Vagina (tissue), 2 donors: Measurements from ENCODE around the gene C11orf42. TPM values are rescaled to one million over a fixed set of nuclear protein-coding genes. Genes with fewer than 3 reads are reported as not detected.

Experiments
- DNase-seq, 2 donors: peaks; one replicate each; pipeline ENCODE4 v3.0.0-alpha.2; 2017; ENCODE audit errors: extremely low spot score in 2 of 2
- H3K27ac ChIP-seq: fragments of 200-600 bp; sonication (generic); one replicate; pipeline ENCODE4 v1.5.1; 2019
- H3K27me3 ChIP-seq: fragments of 200-600 bp; sonication (generic); one replicate; pipeline ENCODE4 v1.5.1; 2019
- H3K36me3 ChIP-seq, 2 donors: fragments of 200-600 bp; sonication (generic); one replicate each; pipeline ENCODE4 v1.5.1; 2017 to 2019
- H3K4me1 ChIP-seq: fragments of 200-600 bp; sonication (generic); one replicate; pipeline ENCODE4 v1.5.1; 2019
- H3K4me3 ChIP-seq, 2 donors: fragments of 200-600 bp; sonication (generic); 1 replicate in 1 of 2; 2 replicates in 1 of 2; pipeline ENCODE4 v1.5.1; 2016 to 2019
- H3K9me3 ChIP-seq: fragments of 200-600 bp; sonication (generic); one replicate; pipeline ENCODE4 v1.5.1; 2019
- POLR2A ChIP-seq, 2 donors: fragments of 450-650 bp; IDR thresholded peaks; one replicate each; pipeline ENCODE4 v1.6.1; 2017; ENCODE audit warnings: antibody characterized with exemption in 2 of 2, mild to moderate bottlenecking in 2 of 2, moderate library complexity in 2 of 2
- POLR2AphosphoS5 ChIP-seq, 2 donors: sonication (generic); formaldehyde crosslinking; IDR thresholded peaks; one replicate each; pipeline ENCODE4 v1.9.0; 2017; ENCODE audit warnings: antibody characterized with exemption in 2 of 2, mild to moderate bottlenecking in 2 of 2, low read depth in 1 of 2; ENCODE audit not compliant: insufficient read depth in 1 of 2
- intact Hi-C: fragments of 100-400 bp; cut with DNase I; formaldehyde crosslinking; loops from one replicate; pipeline ENCODE4 v1.15.1; 2023
- total RNA-seq: library from RNA; depleted of rRNA; stranded (reverse); fragments of >200 nt; gene quantifications from one replicate; pipeline ENCODE4 v1.2.3, GENCODE V29; 2016
- TF ChIP-seq, protein P1 (sequence below), 3 experiments: fragments of 450-650 bp in 2 of 3; fragments of 200-600 bp in 1 of 3; sonication (generic) in 1 of 3; IDR thresholded peaks; one replicate each; pipeline ENCODE4 v1.5.1; 2017 to 2019; ENCODE audit warnings: antibody characterized with exemption in 3 of 3, mild to moderate bottlenecking in 2 of 3, moderate library complexity in 2 of 3

C11orf42 gene
- total RNA-seq, 1 donor from 2014 or later = not detected

- Histone ChIP-seq H3K9me3 (no peaks in the 10 kb centered on the region), H3K36me3 (no peaks in the 10 kb centered on the region), H3K27ac (no peak overlapping the region), H3K4me3 (no peak overlapping the region), H3K27me3 (no peaks in the 10 kb centered on the region), H3K4me1 (no peaks in the 10 kb centered on the region)
- no peak for DNase-seq
- intact Hi-C loops = no loop called here
- no peak for TF ChIP-seq POLR2A (IDR thresholded peaks at IDR 0.05)
- TF ChIP-seq, protein P1, sequence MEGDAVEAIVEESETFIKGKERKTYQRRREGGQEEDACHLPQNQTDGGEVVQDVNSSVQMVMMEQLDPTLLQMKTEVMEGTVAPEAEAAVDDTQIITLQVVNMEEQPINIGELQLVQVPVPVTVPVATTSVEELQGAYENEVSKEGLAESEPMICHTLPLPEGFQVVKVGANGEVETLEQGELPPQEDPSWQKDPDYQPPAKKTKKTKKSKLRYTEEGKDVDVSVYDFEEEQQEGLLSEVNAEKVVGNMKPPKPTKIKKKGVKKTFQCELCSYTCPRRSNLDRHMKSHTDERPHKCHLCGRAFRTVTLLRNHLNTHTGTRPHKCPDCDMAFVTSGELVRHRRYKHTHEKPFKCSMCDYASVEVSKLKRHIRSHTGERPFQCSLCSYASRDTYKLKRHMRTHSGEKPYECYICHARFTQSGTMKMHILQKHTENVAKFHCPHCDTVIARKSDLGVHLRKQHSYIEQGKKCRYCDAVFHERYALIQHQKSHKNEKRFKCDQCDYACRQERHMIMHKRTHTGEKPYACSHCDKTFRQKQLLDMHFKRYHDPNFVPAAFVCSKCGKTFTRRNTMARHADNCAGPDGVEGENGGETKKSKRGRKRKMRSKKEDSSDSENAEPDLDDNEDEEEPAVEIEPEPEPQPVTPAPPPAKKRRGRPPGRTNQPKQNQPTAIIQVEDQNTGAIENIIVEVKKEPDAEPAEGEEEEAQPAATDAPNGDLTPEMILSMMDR (IDR thresholded peaks at IDR 0.05) = no peak
- no peak for TF ChIP-seq POLR2AphosphoS5 (IDR thresholded peaks at IDR 0.05; ENCODE audit: insufficient read depth in 1 of 2, low read depth in 1 of 2)
These were observed 3.9 kb upstream of the C11orf42 start for GRCh38 chr11:6201481-6201880.

- H3K27ac ChIP-seq = no peak overlapping the region
- intact Hi-C loops = no loop called here
These were observed 3.3 kb upstream of the C11orf42 start for GRCh38 chr11:6202041-6202440.

DNA sequence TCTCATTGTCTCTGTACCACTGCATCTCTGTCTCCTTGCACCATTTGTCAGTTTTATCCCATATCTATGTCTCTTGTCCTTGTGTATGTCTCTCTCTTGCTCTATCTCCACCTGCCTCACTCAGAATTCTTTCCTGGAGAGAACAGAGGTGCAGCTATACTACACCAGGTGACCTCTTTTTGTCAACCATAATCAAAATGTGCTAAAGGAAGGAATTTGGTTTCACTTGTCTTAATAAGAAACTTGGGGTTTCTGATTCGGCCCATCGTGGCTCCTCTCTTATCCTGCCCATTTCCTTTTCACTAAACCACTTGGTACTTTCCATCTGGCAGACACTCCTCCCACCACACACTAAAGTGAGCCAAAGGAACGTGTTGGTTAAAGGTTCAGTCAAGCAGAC is 2.0 kb upstream of the C11orf42 start:
- no peak for DNase-seq
- TF ChIP-seq, protein P1 (IDR thresholded peaks at IDR 0.05) = no peak
- TF ChIP-seq POLR2A (IDR thresholded peaks at IDR 0.05) (no peak), POLR2AphosphoS5 (IDR thresholded peaks at IDR 0.05; ENCODE audit: insufficient read depth in 1 of 2, low read depth in 1 of 2) (no peak)
- peaks cover 0 to 4% of the 10 kb centered on the region in 2 donors for H3K36me3 ChIP-seq
- no peak overlapping the region for H3K27ac ChIP-seq
- H3K4me3 ChIP-seq = no peak overlapping the region
- no peaks in the 10 kb centered on the region for H3K4me1 ChIP-seq
- H3K9me3 ChIP-seq = no peaks in the 10 kb centered on the region
- no peaks in the 10 kb centered on the region for H3K27me3 ChIP-seq
- intact Hi-C loops = no loop called here

More at GRCh38 chr11:6202041-6202440, 3.3 kb upstream of the C11orf42 start:
- no peaks in the 10 kb centered on the region for H3K36me3 ChIP-seq
- no peaks in the 10 kb centered on the region for H3K27me3 ChIP-seq
- no peak for DNase-seq
- H3K9me3 ChIP-seq = no peaks in the 10 kb centered on the region
- TF ChIP-seq POLR2AphosphoS5 (IDR thresholded peaks at IDR 0.05; ENCODE audit: insufficient read depth in 1 of 2, low read depth in 1 of 2) (no peak), POLR2A (IDR thresholded peaks at IDR 0.05) (no peak)
- TF ChIP-seq, protein P1 (IDR thresholded peaks at IDR 0.05) = no peak
- H3K4me1 ChIP-seq = no peaks in the 10 kb centered on the region
- H3K4me3 ChIP-seq = no peak overlapping the region

- no peak for DNase-seq
- no peak for TF ChIP-seq POLR2A (IDR thresholded peaks at IDR 0.05)
- TF ChIP-seq, protein P1 (IDR thresholded peaks at IDR 0.05) = no peak
- no peak for TF ChIP-seq POLR2AphosphoS5 (IDR thresholded peaks at IDR 0.05; ENCODE audit: insufficient read depth in 1 of 2, low read depth in 1 of 2)
These were observed 651 bp upstream of the C11orf42 start for GRCh38 chr11:6204706-6205105.

DNA sequence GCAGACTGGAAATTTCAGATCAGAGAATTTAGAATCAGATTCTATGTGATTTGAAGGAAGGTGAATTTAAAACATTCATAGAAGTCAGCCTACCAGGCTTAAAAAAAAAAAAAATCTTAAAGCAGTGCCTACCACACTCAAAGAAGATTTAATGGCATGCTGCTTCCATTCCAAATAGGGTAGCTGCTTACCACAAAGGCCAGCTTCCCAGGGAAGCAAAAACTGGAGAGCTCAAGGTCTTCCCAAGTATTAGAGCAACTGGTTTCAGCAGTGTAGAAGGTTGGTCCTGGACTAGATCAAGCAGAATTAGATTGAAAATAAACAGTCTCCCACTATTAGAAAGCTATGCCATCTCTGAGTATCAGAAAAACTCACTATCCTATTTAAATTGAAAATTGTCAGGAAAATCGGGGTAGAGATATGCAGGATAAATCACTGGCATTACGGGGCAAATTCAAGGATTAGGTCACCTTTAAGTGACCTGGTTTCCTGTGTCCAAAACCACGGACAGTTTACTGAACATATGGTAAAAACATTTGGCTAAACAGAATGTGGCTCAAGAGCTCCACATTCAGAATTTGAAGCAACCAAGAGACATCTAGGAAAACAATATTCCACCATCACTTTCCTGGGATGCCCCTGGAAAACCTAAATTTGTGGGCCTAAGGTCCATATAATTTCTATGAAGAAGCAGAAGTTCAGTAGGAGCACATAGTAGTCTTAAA is 1.3 kb downstream of the C11orf42 start:
- H3K27me3 ChIP-seq = no peaks in the 10 kb centered on the region
- H3K27ac ChIP-seq = no peak overlapping the region
- DNase-seq = no peak
- no peak overlapping the region for H3K4me3 ChIP-seq
- H3K36me3 ChIP-seq = peaks cover 0 to 26% of the 10 kb centered on the region in 2 donors
- H3K9me3 ChIP-seq = no peaks in the 10 kb centered on the region
- intact Hi-C loops = no loop called here
- TF ChIP-seq POLR2A (IDR thresholded peaks at IDR 0.05) (no peak), POLR2AphosphoS5 (IDR thresholded peaks at IDR 0.05; ENCODE audit: insufficient read depth in 1 of 2, low read depth in 1 of 2) (no peak)
- TF ChIP-seq, protein P1 (IDR thresholded peaks at IDR 0.05) = no peak
- no peaks in the 10 kb centered on the region for H3K4me1 ChIP-seq

More at GRCh38 chr11:6204706-6205105, 651 bp upstream of the C11orf42 start:
- Histone ChIP-seq H3K9me3 (no peaks in the 10 kb centered on the region), H3K27me3 (no peaks in the 10 kb centered on the region), H3K4me3 (no peak overlapping the region), H3K36me3 (peaks cover 0 to 7% of the 10 kb centered on the region in 2 donors), H3K27ac (no peak overlapping the region), H3K4me1 (no peaks in the 10 kb centered on the region)
- intact Hi-C loops = no loop called here
